Erythroblast (primary cell): Measurements from ENCODE around the gene LRP3.

ENCODE experiments used
- GATA1 ChIP-seq: IDR thresholded peaks from 2 replicates; pipeline ENCODE4 v1.6.1; 2011; ENCODE audit warnings: low read depth, mild to moderate bottlenecking, control low read depth, low read length, moderate library complexity
- POLR2A ChIP-seq: IDR thresholded peaks from 2 replicates; pipeline ENCODE4 v1.6.1; 2011; ENCODE audit warnings: mild to moderate bottlenecking, low read length

DNA sequence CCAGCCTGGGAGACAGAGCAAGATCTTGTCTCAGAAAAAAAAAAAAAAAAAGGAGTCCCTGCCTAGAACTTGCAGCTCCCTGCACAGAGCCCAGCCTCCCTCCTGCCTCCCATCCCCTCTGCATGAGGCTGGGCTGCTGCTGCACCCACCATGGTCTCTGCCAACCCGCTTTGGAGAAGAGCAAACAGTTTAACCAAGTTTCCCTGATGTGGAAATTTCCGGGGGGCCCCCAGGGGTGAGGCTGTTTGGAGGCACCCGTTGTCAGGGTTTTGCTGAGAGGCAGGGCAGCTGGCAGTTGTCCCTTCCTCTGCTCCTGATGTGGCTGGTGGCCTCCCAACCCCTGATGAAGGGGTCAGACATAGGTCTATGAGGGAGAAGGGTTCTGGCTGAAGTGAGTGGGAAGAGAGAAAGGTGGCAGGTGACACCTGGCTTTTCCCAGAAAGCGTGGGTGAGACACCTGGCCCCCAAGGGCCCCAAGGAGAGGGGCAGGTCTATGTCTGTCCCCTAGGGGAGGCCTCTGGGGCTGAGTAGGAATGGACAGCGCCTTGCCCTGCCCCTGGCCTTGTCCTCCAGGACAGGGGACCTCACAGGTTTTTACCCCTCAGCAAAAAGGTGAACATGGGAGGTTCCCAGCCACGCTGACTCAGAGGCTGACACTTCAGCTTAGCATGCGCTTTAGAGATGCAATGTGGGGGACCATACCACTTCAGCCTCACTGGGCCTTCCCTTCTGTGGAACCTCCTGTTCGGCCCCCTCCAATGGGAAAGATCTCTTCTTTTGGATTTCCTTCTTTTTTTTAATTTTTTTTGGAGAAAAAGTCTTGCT, 5.5 kb downstream of the LRP3 start:
- no peak for TF ChIP-seq POLR2A
- no peak for TF ChIP-seq GATA1
